Right lobe of liver (tissue), 6 donors: ENCODE results near the gene TIMM22. TPM values are rescaled to one million over a fixed set of nuclear protein-coding genes. Genes with fewer than 3 reads are reported as not detected.

ENCODE experiments used
- ATAC-seq, 4 donors: fragments of 200-7000 bp; cut with Tn5 transposase; one replicate each; pipeline ENCODE4 v1.9.1; 2020; ENCODE audit warnings: mild to moderate bottlenecking in 4 of 4, moderate library complexity in 4 of 4
- DNase-seq, 3 donors: peaks; one replicate each; pipeline ENCODE4 v3.0.0-alpha.2; 2020
- H3K27ac ChIP-seq, 3 donors: fragments of 200-600 bp; one replicate each; pipeline ENCODE4 v1.8.0; 2022
- H3K27me3 ChIP-seq, 2 donors: fragments of 200-600 bp; one replicate each; pipeline ENCODE4 v1.8.0; 2022
- H3K36me3 ChIP-seq, 4 donors: fragments of 200-600 bp; sonication (generic) in 1 of 4; one replicate each; pipeline versions ENCODE4 v1.5.1 to v1.8.0; 2017 to 2022; ENCODE audit warnings: control low read depth in 1 of 4
- H3K4me1 ChIP-seq, 4 donors: fragments of 200-600 bp; sonication (generic) in 1 of 4; one replicate each; pipeline versions ENCODE4 v1.5.1 to v1.8.0; 2017 to 2022; ENCODE audit warnings: control low read depth in 1 of 4
- H3K4me3 ChIP-seq, 3 donors: fragments of 200-600 bp; one replicate each; pipeline ENCODE4 v1.8.0; 2022
- H3K9me3 ChIP-seq, 4 donors: fragments of 200-600 bp; sonication (generic) in 1 of 4; one replicate each; pipeline versions ENCODE4 v1.5.1 to v1.8.0; 2017 to 2022; ENCODE audit warnings: control low read depth in 1 of 4
- CTCF ChIP-seq, 4 donors: fragments of 200-600 bp in 3 of 4; fragments of 450-650 bp in 1 of 4; IDR thresholded peaks; one replicate each; pipeline versions ENCODE4 v1.5.1 to v1.8.0; 2016 to 2022; ENCODE audit warnings: antibody characterized with exemption in 4 of 4, mild to moderate bottlenecking in 2 of 4
- POLR2A ChIP-seq: fragments of 450-650 bp; IDR thresholded peaks from one replicate; pipeline ENCODE4 v1.6.1; 2017; ENCODE audit warnings: antibody characterized with exemption, mild to moderate bottlenecking
- WGBS: methylation state at CpG from one replicate; pipeline ENCODE4 v1.1.6; 2018; ENCODE audit warnings: low coverage, low lambda C conversion rate; ENCODE audit not compliant: insufficient coverage; ENCODE audit errors: missing lambda C conversion rate; 5-methylcytosine and 5-hydroxymethylcytosine counted together
- intact Hi-C, 2 donors: fragments of 100-400 bp; cut with DNase I; formaldehyde crosslinking; loops; one replicate each; pipeline versions ENCODE4 v1.11.2 to v1.14.1; 2022
- total RNA-seq, 6 experiments: library from RNA; depleted of rRNA in 2 of 6; stranded (reverse); fragments of >200 nt in 2 of 6; fragmentation: NEBNext Ultra II Directional in 3 of 6; extraction: Animal tissue kit (Norgen Biotek cat#: 25700) in 3 of 6; gene quantifications; one replicate each; pipeline versions ENCODE4 v1.1.0 to v1.2.4, GENCODE V29; 2016 to 2023
- donor health status: DM: no; HTN: yes; CAD: no.
- donor health status: DM: no; HTN: no; CAD: no.
- donor health status: DM: no; HTN: no; CAD: no.
- donor health status: DM: no; HTN: yes; CAD: no.
- donor health status: DM: no; HTN: yes; CAD: no.

Gene TIMM22
- total RNA-seq, 6 experiments from 2014 or later, result 3.9 to 6.5 (median 4.1) TPM

DNA sequence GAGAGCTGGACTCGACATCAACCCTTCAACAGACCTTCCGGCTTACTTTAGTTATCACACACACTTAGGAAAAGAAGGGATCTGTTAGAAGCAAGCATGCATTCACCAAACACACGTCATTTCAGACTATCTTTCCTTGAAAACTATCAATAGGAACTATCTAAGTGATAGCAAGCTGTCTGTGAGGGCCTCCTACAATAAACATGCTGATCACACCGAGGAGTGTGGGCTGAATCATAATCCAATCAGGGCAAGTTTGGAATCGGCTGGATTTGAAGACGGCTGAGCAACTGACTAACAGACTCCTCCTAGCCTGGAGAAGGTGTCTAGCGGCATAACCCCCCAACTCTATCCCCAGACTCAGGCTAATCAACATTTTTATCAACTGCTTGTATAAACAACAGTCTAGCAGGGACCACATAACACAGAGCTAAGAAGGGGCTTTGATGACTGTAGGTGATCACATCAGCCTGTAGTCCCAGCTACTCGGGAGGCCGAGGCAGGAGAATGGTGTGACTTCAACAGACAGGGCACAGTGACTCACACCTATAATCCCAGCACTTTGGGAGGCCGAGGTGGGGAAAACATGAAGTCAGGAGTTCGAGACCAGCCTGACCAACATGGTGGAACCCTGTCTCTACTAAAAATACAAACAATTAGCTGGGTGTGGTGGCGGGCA lies 31.5 kb upstream of the TIMM22 start:
- no peak for TF ChIP-seq POLR2A
- no peak for TF ChIP-seq CTCF (IDR thresholded peaks at IDR 0.05)
- no peaks in the 10 kb centered on the region for H3K27me3 ChIP-seq
- no peaks in the 10 kb centered on the region for H3K36me3 ChIP-seq
- H3K27ac ChIP-seq, result no peak overlapping the region
- H3K9me3 ChIP-seq, result no peaks in the 10 kb centered on the region
- no peaks in the 10 kb centered on the region for H3K4me1 ChIP-seq
- 51% methylated on average over 9 of the region's 12 CpGs for WGBS
- ATAC-seq (no peak), DNase-seq (no peak)
- intact Hi-C loops, result no loop called here
- H3K4me3 ChIP-seq, result no peak overlapping the region

DNA sequence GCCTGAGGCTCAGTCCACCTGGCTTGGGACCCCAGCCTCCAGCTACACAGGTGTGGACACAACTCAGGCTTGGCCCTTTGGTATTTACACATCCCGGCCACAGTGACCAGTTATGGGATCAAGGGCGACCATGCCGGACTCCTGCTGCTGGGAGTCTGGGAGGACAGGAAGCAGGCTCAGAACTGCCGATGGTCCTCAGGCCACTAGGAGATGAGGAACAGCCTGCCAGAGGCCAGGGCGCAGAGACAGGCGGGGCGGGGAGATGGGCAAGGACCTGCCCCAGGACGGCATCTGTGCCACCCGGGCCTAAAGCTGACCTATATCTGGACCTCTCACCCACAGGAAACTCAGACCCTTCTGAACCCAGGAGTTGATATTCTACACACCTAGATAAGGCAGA lies 29.8 kb upstream of the TIMM22 start:
- Histone ChIP-seq H3K9me3 (no peaks in the 10 kb centered on the region), H3K27ac (no peak overlapping the region), H3K36me3 (no peaks in the 10 kb centered on the region), H3K4me1 (no peaks in the 10 kb centered on the region), H3K27me3 (no peaks in the 10 kb centered on the region), H3K4me3 (no peak overlapping the region)
- TF ChIP-seq POLR2A, result no peak
- no peak for TF ChIP-seq CTCF (IDR thresholded peaks at IDR 0.05)
- intact Hi-C loops, result no loop called here
- WGBS, result 90% methylated on average over 2 of the region's 9 CpGs
- peak in 1 of 4 donors; percentile 11 for ATAC-seq
- no peak for DNase-seq

DNA sequence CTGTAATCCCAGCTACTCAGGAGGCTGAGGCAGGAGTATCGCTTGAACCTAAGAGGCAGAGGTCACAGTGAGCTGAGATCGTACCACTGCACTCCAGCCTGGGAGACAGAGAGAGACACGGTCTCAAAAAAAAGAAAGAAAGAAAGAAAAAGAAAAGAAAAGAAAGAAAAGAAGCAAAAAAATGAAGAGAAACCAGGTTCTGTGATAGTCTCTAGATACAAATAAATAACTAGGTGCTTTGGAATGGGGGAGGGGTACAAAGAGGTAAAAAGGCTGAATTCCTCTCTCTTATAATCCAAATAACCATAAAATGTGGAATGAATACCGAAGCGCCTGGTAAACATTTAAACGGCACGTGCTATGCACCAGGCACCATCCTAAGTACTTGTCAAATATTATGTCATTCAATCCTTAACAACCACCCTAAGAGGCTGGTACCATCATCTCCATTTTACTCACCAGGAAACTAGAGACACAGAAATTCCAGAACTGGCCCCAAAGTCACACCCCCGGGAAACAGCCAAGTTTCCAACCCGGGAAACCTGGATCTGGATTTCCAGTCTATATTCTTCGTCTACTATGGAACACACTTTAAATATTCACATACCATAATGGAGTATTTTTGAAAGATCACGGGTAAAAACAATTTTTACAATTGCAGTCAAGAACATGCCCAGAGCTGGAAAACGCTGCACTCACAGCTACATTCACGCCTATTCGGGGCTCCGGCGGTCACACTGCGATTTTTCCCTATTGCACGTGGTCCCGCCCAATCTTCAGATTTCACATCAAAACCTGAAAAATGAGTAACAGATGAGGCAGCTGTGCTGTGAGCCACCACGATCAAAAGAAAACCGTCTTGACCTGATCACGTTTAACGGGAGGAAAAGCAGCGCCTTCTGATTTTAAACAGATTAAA lies 27.9 kb upstream of the TIMM22 start:
- no peak overlapping the region for H3K4me3 ChIP-seq
- WGBS, result 76% methylated on average over 23 of the region's 24 CpGs
- ATAC-seq, result no peak

GRCh38 chr17:969811-970355 lies 27.0 kb upstream of the TIMM22 start:
- no peak for ATAC-seq
- DNase-seq, result no peak
- no peak overlapping the region for H3K4me3 ChIP-seq
- no peaks in the 10 kb centered on the region for H3K9me3 ChIP-seq
- H3K27me3 ChIP-seq, result no peaks in the 10 kb centered on the region
- 56% methylated on average over 15 of the region's 18 CpGs for WGBS
- H3K4me1 ChIP-seq, result no peaks in the 10 kb centered on the region
- intact Hi-C loops, result no loop called here
- H3K36me3 ChIP-seq, result no peaks in the 10 kb centered on the region
- H3K27ac ChIP-seq, result no peak overlapping the region
- TF ChIP-seq CTCF (IDR thresholded peaks at IDR 0.05) (no peak), POLR2A (no peak)

More for the DNA sequence above, 27.9 kb upstream of the TIMM22 start:
- DNase-seq, result no peak
- no peaks in the 10 kb centered on the region for H3K4me1 ChIP-seq
- TF ChIP-seq CTCF (IDR thresholded peaks at IDR 0.05) (no peak), POLR2A (no peak)
- no peak overlapping the region for H3K27ac ChIP-seq
- no peaks in the 10 kb centered on the region for H3K9me3 ChIP-seq
- no peaks in the 10 kb centered on the region for H3K36me3 ChIP-seq
- H3K27me3 ChIP-seq, result no peaks in the 10 kb centered on the region
- intact Hi-C loops, result no loop called here
